Measurements from ENCODE around the gene RCAN2.

RCAN2 gene

DNA sequence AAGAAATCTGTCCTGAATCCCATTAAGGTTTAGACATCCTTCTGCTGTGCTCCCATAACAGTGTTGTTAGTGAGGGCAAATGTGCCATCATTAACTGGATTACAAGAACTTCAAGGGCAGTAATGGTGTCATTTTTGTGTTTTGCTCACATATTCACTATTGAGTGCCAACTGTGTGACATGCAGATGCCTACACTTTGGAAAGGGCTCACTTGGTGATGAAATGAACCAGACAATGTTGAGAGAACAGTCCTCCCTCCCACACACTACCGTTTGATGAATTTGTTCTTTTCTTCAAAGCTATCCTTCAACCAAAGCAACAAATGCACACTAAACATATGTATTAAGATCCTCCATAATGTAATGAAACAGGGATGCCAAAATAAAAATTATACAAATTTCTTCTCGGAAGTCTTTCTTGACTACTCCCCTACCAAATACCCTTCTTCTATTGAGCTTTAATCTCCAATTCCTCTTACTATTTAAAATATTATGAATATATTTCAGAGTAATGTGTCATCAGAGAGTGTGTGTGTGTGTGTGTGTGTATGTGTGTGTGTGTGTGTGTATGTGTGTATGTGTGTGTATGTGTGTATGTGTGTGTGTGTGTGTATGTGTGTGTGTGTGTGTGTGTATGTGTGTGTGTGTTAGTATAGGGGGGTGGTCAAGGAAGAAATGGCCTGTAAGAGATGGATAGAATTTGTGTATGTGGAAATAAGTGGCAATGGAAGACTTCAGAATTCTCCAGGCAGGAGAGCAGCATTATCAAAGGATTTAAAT is 228.1 kb downstream of the RCAN2 start:
- no peak overlapping the region for H3K4me3 ChIP-seq (ENCODE audit: low read length)
- H3K27ac ChIP-seq (ENCODE audit: low read depth, low read length), result no peak overlapping the region
- H3K4me1 ChIP-seq (ENCODE audit: control insufficient read depth, insufficient read depth, low read length), result no peaks in the 10 kb centered on the region
- no peak overlapping the region for H3K9ac ChIP-seq (ENCODE audit: low read length)
- H3K27me3 ChIP-seq (ENCODE audit: control insufficient read depth, insufficient read depth, low read length), result no peaks in the 10 kb centered on the region
- H3K36me3 ChIP-seq (ENCODE audit: control insufficient read depth, insufficient read depth, low read length), result no peaks in the 10 kb centered on the region

DNA sequence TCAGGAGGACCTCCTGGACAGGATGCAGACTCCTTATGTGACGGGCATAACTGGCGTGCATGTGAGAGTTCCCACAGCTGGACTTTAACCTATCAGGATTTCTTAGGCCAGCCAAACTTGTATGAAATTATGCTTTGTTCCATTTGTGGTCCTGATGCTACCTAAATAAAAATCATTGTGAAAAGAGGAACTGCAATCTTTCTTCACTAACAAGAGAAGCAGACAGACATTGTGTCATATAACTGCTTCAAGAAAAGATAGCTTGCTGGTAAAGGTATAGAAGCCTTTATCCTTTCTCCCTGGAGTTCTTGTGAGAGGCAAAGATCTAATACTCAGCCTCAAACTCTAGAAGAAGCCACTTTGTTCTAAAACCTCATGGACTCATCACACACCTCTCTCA is 233.0 kb downstream of the RCAN2 start:
- Histone ChIP-seq H3K27ac (ENCODE audit: low read depth, low read length) (no peak overlapping the region), H3K9ac (ENCODE audit: low read length) (no peak overlapping the region), H3K27me3 (ENCODE audit: control insufficient read depth, insufficient read depth, low read length) (no peaks in the 10 kb centered on the region), H3K4me3 (ENCODE audit: low read length) (no peak overlapping the region), H3K4me1 (ENCODE audit: control insufficient read depth, insufficient read depth, low read length) (no peaks in the 10 kb centered on the region), H3K36me3 (ENCODE audit: control insufficient read depth, insufficient read depth, low read length) (no peaks in the 10 kb centered on the region)

DNA sequence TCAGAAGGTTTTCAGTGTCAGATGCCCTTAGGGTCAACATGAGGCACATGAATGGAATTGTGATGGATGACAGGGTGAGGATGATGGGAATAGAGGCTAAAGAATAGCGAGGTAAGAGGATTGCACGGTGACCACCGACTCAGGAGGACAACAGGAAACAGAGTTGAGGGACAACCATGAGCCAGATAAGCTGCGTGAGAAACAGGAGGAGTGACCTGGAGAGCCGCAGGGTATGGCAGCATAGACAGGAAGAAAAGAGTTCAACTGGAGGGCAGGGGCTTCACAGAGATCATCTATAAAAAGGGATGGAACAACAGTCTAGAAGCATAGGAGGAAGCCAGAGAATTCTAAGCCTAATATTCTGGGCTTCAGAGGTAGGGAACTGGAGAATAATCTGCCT is 235.7 kb downstream of the RCAN2 start:
- H3K4me1 ChIP-seq (ENCODE audit: control insufficient read depth, insufficient read depth, low read length), result no peaks in the 10 kb centered on the region
- no peak overlapping the region for H3K9ac ChIP-seq (ENCODE audit: low read length)
- H3K27ac ChIP-seq (ENCODE audit: low read depth, low read length), result no peak overlapping the region
- H3K4me3 ChIP-seq (ENCODE audit: low read length), result no peak overlapping the region
- H3K27me3 ChIP-seq (ENCODE audit: control insufficient read depth, insufficient read depth, low read length), result no peaks in the 10 kb centered on the region
- H3K36me3 ChIP-seq (ENCODE audit: control insufficient read depth, insufficient read depth, low read length), result no peaks in the 10 kb centered on the region

DNA sequence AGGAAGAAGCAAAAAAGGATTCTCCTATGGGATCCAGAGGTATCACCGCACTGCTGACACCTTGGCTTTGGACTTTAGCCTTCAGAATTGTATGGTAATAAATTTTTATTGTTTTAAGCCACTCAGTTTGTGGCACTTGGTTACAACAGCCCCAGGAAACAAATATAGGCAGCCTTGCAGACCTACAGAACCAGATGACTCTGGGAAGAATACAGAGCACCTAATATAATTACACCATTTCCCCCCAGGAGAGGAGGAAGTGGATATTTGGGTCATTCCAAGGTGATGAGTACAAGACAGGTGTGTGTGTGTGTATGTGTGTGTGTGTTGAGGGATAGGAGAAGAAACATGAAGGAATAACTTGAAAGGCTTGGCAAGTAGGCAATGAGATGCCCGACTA is 236.3 kb downstream of the RCAN2 start:
- H3K4me1 ChIP-seq (ENCODE audit: control insufficient read depth, insufficient read depth, low read length), result no peaks in the 10 kb centered on the region
- H3K27ac ChIP-seq (ENCODE audit: low read depth, low read length), result no peak overlapping the region

DNA sequence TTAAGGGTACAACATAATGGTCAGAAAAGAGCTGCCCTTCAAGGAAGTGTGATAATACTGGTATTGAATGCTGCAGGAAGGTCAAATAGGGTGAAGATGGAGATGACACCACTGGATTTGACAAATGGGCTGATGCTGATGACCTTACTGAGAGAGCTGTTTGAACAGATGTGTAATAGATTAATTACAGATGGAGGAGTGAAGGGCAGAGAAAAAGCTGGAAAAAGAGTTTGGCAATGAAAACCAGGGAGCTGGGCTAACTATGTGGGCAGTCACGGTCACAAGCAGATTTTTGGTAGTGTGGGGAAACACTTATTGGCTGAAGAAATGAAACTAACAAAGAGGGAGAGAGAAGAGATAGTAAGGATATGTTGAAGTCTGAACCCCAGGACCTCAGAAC is 236.9 kb downstream of the RCAN2 start:
- no peak overlapping the region for H3K4me3 ChIP-seq (ENCODE audit: low read length)
- H3K4me1 ChIP-seq (ENCODE audit: control insufficient read depth, insufficient read depth, low read length), result no peaks in the 10 kb centered on the region
- no peaks in the 10 kb centered on the region for H3K27me3 ChIP-seq (ENCODE audit: control insufficient read depth, insufficient read depth, low read length)
- H3K27ac ChIP-seq (ENCODE audit: low read depth, low read length), result no peak overlapping the region
- no peak overlapping the region for H3K9ac ChIP-seq (ENCODE audit: low read length)
- H3K36me3 ChIP-seq (ENCODE audit: control insufficient read depth, insufficient read depth, low read length), result no peaks in the 10 kb centered on the region

More for the DNA sequence above, 236.3 kb downstream of the RCAN2 start:
- Histone ChIP-seq H3K36me3 (ENCODE audit: control insufficient read depth, insufficient read depth, low read length) (no peaks in the 10 kb centered on the region), H3K4me3 (ENCODE audit: low read length) (no peak overlapping the region), H3K27me3 (ENCODE audit: control insufficient read depth, insufficient read depth, low read length) (no peaks in the 10 kb centered on the region), H3K9ac (ENCODE audit: low read length) (no peak overlapping the region)

DNA sequence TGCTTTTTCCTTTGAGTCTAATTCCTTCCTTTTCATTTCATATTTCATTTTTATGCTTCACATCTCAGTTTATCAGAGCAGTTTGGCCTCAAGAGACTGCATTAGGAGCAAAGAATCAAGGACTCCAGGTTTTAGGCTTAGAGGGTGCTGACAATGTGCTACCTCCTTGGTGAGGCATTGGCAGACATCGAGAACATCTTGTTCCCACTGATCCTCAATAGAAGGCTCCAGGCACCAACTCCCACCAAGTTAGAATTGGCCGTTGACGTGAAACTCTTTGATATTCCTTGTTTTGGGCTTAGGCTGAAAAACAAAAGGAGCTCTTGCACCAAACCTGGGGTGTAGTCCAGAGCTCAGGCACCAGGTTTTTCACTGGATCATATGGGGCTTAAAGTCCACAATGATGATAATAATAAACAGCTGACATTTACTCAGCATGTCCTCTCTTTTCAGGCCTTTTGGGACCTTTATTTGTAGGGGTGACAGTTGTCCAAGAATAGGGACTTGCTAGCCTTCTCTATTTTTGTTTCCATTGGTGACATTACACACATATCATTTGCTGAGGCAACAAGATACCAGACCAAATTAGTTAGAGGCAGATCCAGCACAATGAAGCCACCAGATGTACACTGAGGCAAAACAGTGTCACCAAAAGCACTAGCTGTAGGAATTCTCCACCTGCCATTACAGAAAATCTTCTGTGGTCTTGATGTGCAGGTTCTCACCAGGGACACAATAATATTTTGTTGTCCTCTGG is 239.5 kb downstream of the RCAN2 start:
- Histone ChIP-seq H3K9ac (ENCODE audit: low read length) (no peak overlapping the region), H3K36me3 (ENCODE audit: control insufficient read depth, insufficient read depth, low read length) (no peaks in the 10 kb centered on the region), H3K4me3 (ENCODE audit: low read length) (no peak overlapping the region), H3K4me1 (ENCODE audit: control insufficient read depth, insufficient read depth, low read length) (no peaks in the 10 kb centered on the region), H3K27ac (ENCODE audit: low read depth, low read length) (no peak overlapping the region), H3K27me3 (ENCODE audit: control insufficient read depth, insufficient read depth, low read length) (no peaks in the 10 kb centered on the region)

DNA sequence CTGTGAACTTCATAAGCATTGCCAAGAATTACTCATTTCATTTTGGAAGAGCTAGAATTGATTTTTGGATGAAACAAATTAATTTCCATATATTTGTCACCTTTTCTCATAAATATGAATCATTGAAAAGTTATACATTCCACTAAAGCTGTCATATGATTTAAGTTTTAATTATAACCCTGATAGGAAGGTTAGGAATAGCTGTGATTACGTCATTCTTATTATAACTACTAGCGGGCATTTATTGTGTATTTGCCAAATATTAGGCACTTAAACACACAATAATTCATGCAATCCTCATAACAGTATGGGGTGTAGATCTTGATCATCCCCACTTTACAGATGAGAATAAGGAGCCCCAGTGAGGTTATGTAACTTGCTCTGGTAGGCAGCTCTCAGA is 243.1 kb downstream of the RCAN2 start:
- H3K4me3 ChIP-seq (ENCODE audit: low read length), result no peak overlapping the region
- H3K4me1 ChIP-seq (ENCODE audit: control insufficient read depth, insufficient read depth, low read length), result no peaks in the 10 kb centered on the region
- H3K36me3 ChIP-seq (ENCODE audit: control insufficient read depth, insufficient read depth, low read length), result no peaks in the 10 kb centered on the region
- no peaks in the 10 kb centered on the region for H3K27me3 ChIP-seq (ENCODE audit: control insufficient read depth, insufficient read depth, low read length)
- H3K27ac ChIP-seq (ENCODE audit: low read depth, low read length), result no peak overlapping the region
- H3K9ac ChIP-seq (ENCODE audit: low read length), result no peak overlapping the region

DNA sequence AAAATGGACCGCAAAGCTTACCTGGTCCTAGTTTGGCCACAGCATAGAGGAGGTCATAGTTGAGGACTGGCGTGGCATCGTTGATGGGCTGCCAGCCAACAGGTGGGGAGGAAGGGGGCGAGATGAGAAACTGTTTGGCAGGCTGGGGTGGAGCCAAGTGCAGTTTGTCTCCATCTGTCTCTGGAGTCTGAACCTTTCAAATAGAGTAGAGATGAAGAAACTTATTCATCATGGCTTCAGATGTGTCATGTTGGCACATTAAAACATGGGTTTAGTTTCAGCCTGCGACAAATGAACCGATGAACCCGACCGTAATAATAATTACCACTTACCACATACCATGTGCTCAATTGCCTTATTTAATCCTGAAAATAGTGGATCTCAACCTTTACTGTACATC is 244.5 kb downstream of the RCAN2 start:
- no peaks in the 10 kb centered on the region for H3K27me3 ChIP-seq (ENCODE audit: control insufficient read depth, insufficient read depth, low read length)
- H3K4me3 ChIP-seq (ENCODE audit: low read length), result no peak overlapping the region
- H3K4me1 ChIP-seq (ENCODE audit: control insufficient read depth, insufficient read depth, low read length), result no peaks in the 10 kb centered on the region
- no peaks in the 10 kb centered on the region for H3K36me3 ChIP-seq (ENCODE audit: control insufficient read depth, insufficient read depth, low read length)
- no peak overlapping the region for H3K9ac ChIP-seq (ENCODE audit: low read length)
- no peak overlapping the region for H3K27ac ChIP-seq (ENCODE audit: low read depth, low read length)

DNA sequence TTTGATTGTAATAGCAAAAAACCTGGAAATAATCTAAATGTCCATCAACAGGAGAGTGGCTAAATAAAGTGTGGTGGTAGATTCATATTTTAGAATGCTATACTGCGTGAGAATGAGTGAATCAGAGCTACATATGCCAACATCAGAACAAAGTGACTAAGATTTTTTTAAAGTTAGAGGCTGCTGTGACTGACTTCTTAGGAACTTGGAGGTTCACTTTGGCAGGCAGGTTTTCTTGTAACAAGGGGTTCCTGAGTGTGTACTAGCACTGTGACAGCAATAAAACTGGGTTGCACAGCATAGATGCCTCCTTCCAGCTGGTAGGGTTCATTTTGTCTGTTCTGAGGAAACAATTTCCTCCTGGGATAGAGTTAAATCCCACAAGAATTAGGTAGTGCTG is 245.2 kb downstream of the RCAN2 start:
- no peaks in the 10 kb centered on the region for H3K4me1 ChIP-seq (ENCODE audit: control insufficient read depth, insufficient read depth, low read length)
- H3K27me3 ChIP-seq (ENCODE audit: control insufficient read depth, insufficient read depth, low read length), result no peaks in the 10 kb centered on the region

DNA sequence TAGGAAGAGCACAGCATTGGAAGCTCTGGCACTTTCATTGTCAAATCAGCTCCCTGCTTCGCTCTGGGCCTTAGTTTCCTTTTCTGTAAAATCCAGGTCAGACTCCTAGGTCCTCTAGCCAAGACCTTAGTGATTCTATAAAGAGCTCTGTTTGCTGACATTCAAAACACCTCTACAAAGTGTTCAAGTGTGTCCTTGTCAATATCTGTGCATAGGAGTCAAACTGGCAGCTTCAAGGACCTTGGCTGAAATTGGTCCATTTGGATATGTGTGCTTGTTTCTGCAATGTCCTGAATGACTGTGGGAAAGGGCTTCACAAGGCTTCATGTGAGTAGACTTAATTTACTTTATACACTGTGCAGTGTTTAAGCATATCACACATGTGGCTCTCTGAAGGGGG is 246.6 kb downstream of the RCAN2 start:
- no peaks in the 10 kb centered on the region for H3K4me1 ChIP-seq (ENCODE audit: control insufficient read depth, insufficient read depth, low read length)
- H3K27me3 ChIP-seq (ENCODE audit: control insufficient read depth, insufficient read depth, low read length), result no peaks in the 10 kb centered on the region
- no peak overlapping the region for H3K4me3 ChIP-seq (ENCODE audit: low read length)
- no peak overlapping the region for H3K9ac ChIP-seq (ENCODE audit: low read length)
- H3K36me3 ChIP-seq (ENCODE audit: control insufficient read depth, insufficient read depth, low read length), result no peaks in the 10 kb centered on the region
- no peak overlapping the region for H3K27ac ChIP-seq (ENCODE audit: low read depth, low read length)

More for the DNA sequence above, 245.2 kb downstream of the RCAN2 start:
- H3K36me3 ChIP-seq (ENCODE audit: control insufficient read depth, insufficient read depth, low read length), result no peaks in the 10 kb centered on the region
- H3K9ac ChIP-seq (ENCODE audit: low read length), result no peak overlapping the region
- H3K4me3 ChIP-seq (ENCODE audit: low read length), result no peak overlapping the region
- H3K27ac ChIP-seq (ENCODE audit: low read depth, low read length), result no peak overlapping the region

DNA sequence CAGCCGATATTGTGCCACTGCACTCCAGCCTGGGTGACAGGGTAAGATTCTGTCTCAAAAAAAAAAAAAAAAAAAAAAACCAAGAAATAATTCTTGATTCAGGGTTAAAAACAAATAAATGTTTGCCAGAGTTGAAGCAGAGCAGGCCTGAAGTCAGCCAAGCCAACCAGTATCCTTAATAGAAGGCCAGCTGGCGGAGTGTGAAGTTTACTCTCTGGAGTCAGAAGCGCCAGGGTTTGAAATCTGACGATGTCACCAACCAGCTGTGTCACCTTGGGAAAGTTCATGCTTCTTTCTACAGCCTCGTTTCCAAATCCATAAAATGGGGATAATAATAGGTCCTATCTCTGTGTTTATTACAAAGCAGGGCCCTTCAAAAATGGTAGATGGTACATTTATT is 247.5 kb downstream of the RCAN2 start:
- Histone ChIP-seq H3K9ac (ENCODE audit: low read length) (no peak overlapping the region), H3K27me3 (ENCODE audit: control insufficient read depth, insufficient read depth, low read length) (no peaks in the 10 kb centered on the region), H3K4me3 (ENCODE audit: low read length) (no peak overlapping the region), H3K4me1 (ENCODE audit: control insufficient read depth, insufficient read depth, low read length) (no peaks in the 10 kb centered on the region), H3K27ac (ENCODE audit: low read depth, low read length) (no peak overlapping the region), H3K36me3 (ENCODE audit: control insufficient read depth, insufficient read depth, low read length) (no peaks in the 10 kb centered on the region)

DNA sequence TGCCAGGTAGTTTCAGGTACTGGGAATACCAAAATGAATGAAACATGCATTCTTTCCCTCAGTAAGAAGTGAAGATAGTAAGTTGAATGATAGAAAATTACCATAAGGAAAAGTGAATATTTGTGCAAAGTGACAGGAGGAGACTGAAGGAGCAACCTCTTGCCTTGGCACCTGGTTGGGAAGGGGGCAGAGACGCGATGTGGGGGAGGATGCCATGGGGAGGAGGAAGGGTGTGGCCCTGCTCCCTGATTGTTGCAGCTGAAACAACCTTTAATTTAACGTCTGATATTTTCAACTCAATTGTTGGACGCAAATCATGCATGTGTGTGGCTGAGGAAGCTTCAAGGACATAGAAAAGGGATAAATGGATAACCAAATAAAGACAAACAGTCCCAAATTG is 248.3 kb downstream of the RCAN2 start:
- Histone ChIP-seq H3K27ac (ENCODE audit: low read depth, low read length) (no peak overlapping the region), H3K27me3 (ENCODE audit: control insufficient read depth, insufficient read depth, low read length) (no peaks in the 10 kb centered on the region), H3K4me3 (ENCODE audit: low read length) (no peak overlapping the region), H3K36me3 (ENCODE audit: control insufficient read depth, insufficient read depth, low read length) (no peaks in the 10 kb centered on the region), H3K4me1 (ENCODE audit: control insufficient read depth, insufficient read depth, low read length) (no peaks in the 10 kb centered on the region), H3K9ac (ENCODE audit: low read length) (no peak overlapping the region)
